Esophagus squamous epithelium (tissue), 5 donors: Measurements from ENCODE around the gene EXOSC9. TPM values are rescaled to one million over a fixed set of nuclear protein-coding genes. Genes with fewer than 3 reads are reported as not detected.
A peak's percentile ranks its signal among the peaks of the same experiment; 100 is the strongest.

Experiments
- DNase-seq: peaks from one replicate; lab custom pipeline; 2025; lab: John Stamatoyannopoulos, UW
- H3K27ac ChIP-seq, 4 donors: fragments of 200-600 bp; sonication (generic); one replicate each; pipeline ENCODE4 v1.5.1; 2016 to 2019; ENCODE audit warnings: mild to moderate bottlenecking in 1 of 4
- H3K27me3 ChIP-seq, 4 donors: fragments of 200-600 bp; sonication (generic); 1 replicate in 3 of 4; 2 replicates in 1 of 4; pipeline versions ENCODE4 v1.5.1 to v1.6.0; 2017 to 2021; ENCODE audit warnings: antibody characterized with exemption in 1 of 4
- H3K36me3 ChIP-seq, 3 donors: fragments of 200-600 bp; sonication (generic); one replicate each; pipeline ENCODE4 v1.5.1; 2016 to 2019
- H3K4me1 ChIP-seq, 3 donors: fragments of 200-600 bp; sonication (generic); one replicate each; pipeline ENCODE4 v1.5.1; 2017 to 2019
- H3K4me3 ChIP-seq, 4 donors: fragments of 200-600 bp; sonication (generic); 1 replicate in 3 of 4; 2 replicates in 1 of 4; pipeline ENCODE4 v1.5.1; 2016 to 2019; ENCODE audit warnings: mild to moderate bottlenecking in 2 of 4, moderate library complexity in 1 of 4
- H3K9me3 ChIP-seq, 3 donors: fragments of 200-600 bp; sonication (generic); one replicate each; pipeline ENCODE4 v1.5.1; 2016 to 2019
- POLR2A ChIP-seq, 4 donors: fragments of 450-650 bp; IDR thresholded peaks; one replicate each; pipeline ENCODE4 v1.6.1; 2017; ENCODE audit warnings: antibody characterized with exemption in 4 of 4, mild to moderate bottlenecking in 4 of 4, moderate library complexity in 3 of 4
- WGBS, 2 donors: methylation state at CpG; one replicate each; pipeline ENCODE4 v1.1.5; 2018; 5-methylcytosine and 5-hydroxymethylcytosine counted together
- intact Hi-C: fragments of 100-400 bp; cut with DNase I; formaldehyde crosslinking; loops from one replicate; pipeline ENCODE4 v1.15.0; 2022
- total RNA-seq, 4 donors: library from RNA; depleted of rRNA; stranded (reverse); fragments of >200 nt; gene quantifications; one replicate each; pipeline ENCODE4 v1.1.0, GENCODE V29; 2016
- TF ChIP-seq, protein P1 (sequence below), 6 experiments: fragments of 450-650 bp in 4 of 6; fragments of 200-600 bp in 2 of 6; sonication (generic) in 2 of 6; IDR thresholded peaks; one replicate each; pipeline ENCODE4 v1.5.1; 2016 to 2019; ENCODE audit warnings: antibody characterized with exemption in 6 of 6, mild to moderate bottlenecking in 4 of 6, moderate library complexity in 4 of 6
- donor health status: DM: yes; HTN: yes; CAD: no.

EXOSC9 gene
- total RNA-seq, 4 donors from 2014 or later, result 9.3 to 27.7 (median 23.9) TPM

DNA sequence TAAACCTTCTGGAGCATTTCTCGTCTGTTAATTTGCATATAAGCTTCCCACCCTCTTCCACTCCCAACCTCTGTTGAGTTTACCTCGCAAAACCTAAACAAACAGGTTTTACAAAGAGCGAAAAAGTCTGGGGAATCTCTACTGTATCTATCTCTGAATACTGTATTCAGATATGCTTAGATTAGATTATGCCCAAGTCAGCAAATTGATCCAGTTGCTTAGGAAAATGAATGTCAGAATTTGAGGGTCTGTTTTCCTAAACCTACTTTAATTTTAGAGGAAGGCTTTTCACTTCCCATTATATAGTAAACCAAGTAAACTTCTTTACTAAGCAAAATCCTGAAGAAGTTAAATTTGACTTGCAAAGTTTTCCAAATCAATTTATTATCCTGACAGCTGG is 15.9 kb downstream of the EXOSC9 start:
- peaks cover 0 to 88% (median 23%) of the 10 kb centered on the region in 3 donors for H3K36me3 ChIP-seq
- DNase-seq, result no peak
- H3K27ac ChIP-seq, result no peak overlapping the region
- TF ChIP-seq POLR2A (IDR thresholded peaks at IDR 0.05), result no peak
- TF ChIP-seq, protein P1, sequence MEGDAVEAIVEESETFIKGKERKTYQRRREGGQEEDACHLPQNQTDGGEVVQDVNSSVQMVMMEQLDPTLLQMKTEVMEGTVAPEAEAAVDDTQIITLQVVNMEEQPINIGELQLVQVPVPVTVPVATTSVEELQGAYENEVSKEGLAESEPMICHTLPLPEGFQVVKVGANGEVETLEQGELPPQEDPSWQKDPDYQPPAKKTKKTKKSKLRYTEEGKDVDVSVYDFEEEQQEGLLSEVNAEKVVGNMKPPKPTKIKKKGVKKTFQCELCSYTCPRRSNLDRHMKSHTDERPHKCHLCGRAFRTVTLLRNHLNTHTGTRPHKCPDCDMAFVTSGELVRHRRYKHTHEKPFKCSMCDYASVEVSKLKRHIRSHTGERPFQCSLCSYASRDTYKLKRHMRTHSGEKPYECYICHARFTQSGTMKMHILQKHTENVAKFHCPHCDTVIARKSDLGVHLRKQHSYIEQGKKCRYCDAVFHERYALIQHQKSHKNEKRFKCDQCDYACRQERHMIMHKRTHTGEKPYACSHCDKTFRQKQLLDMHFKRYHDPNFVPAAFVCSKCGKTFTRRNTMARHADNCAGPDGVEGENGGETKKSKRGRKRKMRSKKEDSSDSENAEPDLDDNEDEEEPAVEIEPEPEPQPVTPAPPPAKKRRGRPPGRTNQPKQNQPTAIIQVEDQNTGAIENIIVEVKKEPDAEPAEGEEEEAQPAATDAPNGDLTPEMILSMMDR (IDR thresholded peaks at IDR 0.05), result no peak
- 74 to 78% methylated on average over 3 of the region's 3 CpGs for WGBS, 2 donors
- peaks cover 0 to 5% (median 0%) of the 10 kb centered on the region in 3 donors for H3K4me1 ChIP-seq
- H3K4me3 ChIP-seq, result no peak overlapping the region
- H3K9me3 ChIP-seq, result no peaks in the 10 kb centered on the region
- intact Hi-C loops, result no loop called here
- H3K27me3 ChIP-seq, result no peaks in the 10 kb centered on the region

DNA sequence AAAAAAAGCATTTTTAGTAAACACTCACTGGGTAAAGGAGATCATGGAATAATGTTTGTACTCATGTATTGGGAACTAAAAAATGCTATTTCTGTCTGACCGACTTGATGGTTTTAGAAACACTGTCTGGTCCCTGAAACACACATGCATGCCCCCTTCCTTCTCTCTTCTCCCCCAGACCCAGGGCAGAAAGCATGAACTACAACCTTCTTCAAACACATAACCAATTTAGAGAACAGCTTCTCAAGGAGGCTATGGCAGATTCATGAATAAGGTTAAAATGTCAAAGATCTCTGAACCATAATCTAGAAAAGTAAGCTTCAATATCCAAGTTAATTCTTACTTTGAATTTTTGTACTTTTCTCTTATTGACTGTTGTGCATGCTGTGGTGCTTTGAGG is 16.6 kb downstream of the EXOSC9 start:
- Histone ChIP-seq H3K9me3 (no peaks in the 10 kb centered on the region), H3K27ac (no peak overlapping the region), H3K36me3 (peaks cover 0 to 81% (median 19%) of the 10 kb centered on the region in 3 donors), H3K4me3 (no peak overlapping the region), H3K27me3 (no peaks in the 10 kb centered on the region), H3K4me1 (peaks cover 0 to 12% (median 3%) of the 10 kb centered on the region in 3 donors)
- 70 to 82% methylated on average over 1 of the region's 1 CpG for WGBS, 2 donors
- no peak for DNase-seq
- intact Hi-C loops, result no loop called here
- TF ChIP-seq, protein P1 (IDR thresholded peaks at IDR 0.05), result no peak
- no peak for TF ChIP-seq POLR2A (IDR thresholded peaks at IDR 0.05)

DNA sequence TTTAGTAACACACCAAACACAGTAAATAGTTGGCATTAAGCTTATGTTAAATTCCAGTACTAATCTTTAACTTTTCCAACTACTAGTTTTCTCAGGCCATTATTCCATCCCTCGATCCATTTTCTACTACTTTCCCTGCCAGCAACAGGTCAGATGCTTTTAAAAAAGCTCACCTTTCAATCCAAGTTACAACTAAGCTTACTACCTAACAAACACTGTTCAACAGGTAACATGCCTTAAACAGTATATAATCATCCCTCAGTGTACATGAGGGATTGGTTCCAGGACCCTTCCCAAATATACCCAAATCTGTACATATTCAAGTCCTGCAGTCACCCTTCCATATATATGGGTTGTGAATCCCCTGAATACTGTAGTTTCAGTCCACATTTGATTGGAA is 17.1 kb downstream of the EXOSC9 start:
- TF ChIP-seq, protein P1 (IDR thresholded peaks at IDR 0.05), result no peak
- TF ChIP-seq POLR2A (IDR thresholded peaks at IDR 0.05), result no peak
- no peak overlapping the region for H3K4me3 ChIP-seq
- DNase-seq, result no peak
- intact Hi-C loops, result no loop called here
- WGBS, 2 donors, result 38 to 39% methylated on average over 1 of the region's 1 CpG
- no peaks in the 10 kb centered on the region for H3K9me3 ChIP-seq
- no peak overlapping the region for H3K27ac ChIP-seq
- H3K36me3 ChIP-seq, result peaks cover 0 to 76% (median 19%) of the 10 kb centered on the region in 3 donors
- H3K4me1 ChIP-seq, result peaks cover 0 to 17% (median 8%) of the 10 kb centered on the region in 3 donors
- no peaks in the 10 kb centered on the region for H3K27me3 ChIP-seq

DNA sequence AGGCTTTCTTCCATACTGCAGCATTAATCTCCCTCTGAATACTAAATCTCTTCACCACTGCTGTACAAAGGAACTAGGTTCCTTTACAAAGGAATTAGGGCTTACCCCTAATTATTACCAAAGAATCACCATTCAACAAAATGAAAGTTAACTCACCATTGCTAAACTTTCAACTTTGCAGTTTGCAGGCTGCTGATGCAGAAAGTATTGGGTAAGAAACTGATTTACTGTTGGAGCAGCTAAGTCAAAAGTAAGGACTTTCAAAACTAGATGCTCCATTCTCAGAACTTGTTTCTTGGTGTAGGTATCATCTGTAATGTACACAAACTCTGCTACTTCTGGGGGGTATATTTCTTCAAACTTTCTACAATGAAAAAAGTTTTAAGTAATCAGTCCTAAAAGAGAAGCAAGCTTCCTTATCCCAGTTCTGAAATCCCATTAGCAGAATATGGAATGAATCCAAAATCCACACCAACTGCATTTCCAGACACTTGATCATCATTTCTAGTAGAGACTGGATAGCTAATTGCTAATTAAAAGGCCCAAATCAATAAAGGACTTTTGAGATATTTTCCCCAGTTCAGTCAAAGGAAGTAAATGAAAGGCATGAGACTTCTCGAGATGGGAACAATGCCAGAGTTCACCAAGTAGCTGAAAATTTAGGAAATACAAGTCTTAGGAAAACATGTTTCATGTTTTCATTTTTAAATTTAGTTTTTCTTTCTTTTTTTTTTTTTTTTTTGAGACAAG is 18.3 kb downstream of the EXOSC9 start:
- Histone ChIP-seq H3K36me3 (peaks cover 0 to 64% (median 19%) of the 10 kb centered on the region in 3 donors), H3K9me3 (no peaks in the 10 kb centered on the region), H3K4me1 (peaks cover 0 to 24% (median 11%) of the 10 kb centered on the region in 3 donors), H3K27ac (no peak overlapping the region), H3K4me3 (no peak overlapping the region), H3K27me3 (no peaks in the 10 kb centered on the region)
- TF ChIP-seq, protein P1 (IDR thresholded peaks at IDR 0.05), result no peak
- no peak for TF ChIP-seq POLR2A (IDR thresholded peaks at IDR 0.05)
- WGBS, 2 donors, result 80 to 89% methylated on average over 1 of the region's 1 CpG
- no peak for DNase-seq
- intact Hi-C loops, result no loop called here

DNA sequence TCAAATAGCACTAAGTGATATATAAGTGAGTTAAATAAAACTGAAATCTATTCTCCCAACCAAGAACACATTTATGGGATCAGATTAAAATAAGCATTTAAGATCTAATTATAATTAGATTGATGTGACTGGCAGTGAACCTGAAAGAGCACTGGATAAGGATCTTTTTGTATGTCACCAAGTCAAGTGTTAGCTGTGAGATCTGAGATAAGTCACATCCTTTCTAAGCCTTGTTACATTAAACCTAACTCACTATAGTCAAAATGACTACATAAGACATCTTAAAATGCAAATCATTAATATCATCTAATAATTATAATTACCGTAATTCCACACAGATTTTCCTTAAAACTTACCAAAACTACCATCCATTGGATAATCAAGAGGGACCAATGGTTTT is 20.9 kb downstream of the EXOSC9 start:
- no peaks in the 10 kb centered on the region for H3K27me3 ChIP-seq
- H3K4me3 ChIP-seq, result peak overlapping the region in 1 of 4 donors; percentile 72
- H3K9me3 ChIP-seq, result no peaks in the 10 kb centered on the region
- no peak overlapping the region for H3K27ac ChIP-seq
- no peak for DNase-seq
- intact Hi-C loops, result no loop called here
- peaks cover 0 to 27% (median 11%) of the 10 kb centered on the region in 3 donors for H3K4me1 ChIP-seq
- H3K36me3 ChIP-seq, result peaks cover 0 to 49% (median 13%) of the 10 kb centered on the region in 3 donors
- WGBS, 2 donors, result 64 to 85% methylated on average over 1 of the region's 1 CpG
- no peak for TF ChIP-seq POLR2A (IDR thresholded peaks at IDR 0.05)
- TF ChIP-seq, protein P1 (IDR thresholded peaks at IDR 0.05), result no peak
